ENCODE data around the gene SMKR1. TPM values are rescaled to one million over a fixed set of nuclear protein-coding genes. Genes with fewer than 3 reads are reported as not detected.

SMKR1 gene
- total and polyA plus RNA-seq, 2 experiments from 2014 or later = 2.1 TPM; not detected in 1

DNA sequence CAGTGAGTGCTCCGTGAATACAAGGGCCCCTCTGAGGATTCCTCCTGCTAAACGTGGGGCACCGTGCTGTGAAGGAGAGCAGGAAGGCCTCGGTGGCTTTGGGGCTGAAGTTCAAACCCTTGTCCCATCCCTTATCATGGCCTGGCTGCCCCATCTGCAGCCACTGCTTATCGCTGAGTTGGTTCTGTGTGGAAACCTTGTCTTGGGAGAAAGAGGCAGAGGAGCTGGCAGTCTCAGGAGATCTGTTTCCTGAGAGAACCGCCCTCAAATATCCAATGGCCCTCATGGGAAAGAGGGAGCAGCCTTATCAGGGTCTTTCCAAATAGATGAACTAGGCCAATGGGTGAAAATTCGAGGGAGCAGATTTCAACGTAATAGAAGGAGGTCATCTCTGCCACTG, 57.2 kb downstream of the SMKR1 start:
- no peaks in the 10 kb centered on the region for H3K9me2 ChIP-seq (ENCODE audit: insufficient read depth)
- H3K4me1 Mint-ChIP-seq = peaks cover 34% of the 10 kb centered on the region
- no peak overlapping the region for H3K27ac Mint-ChIP-seq
- ATAC-seq (no peak), DNase-seq (ENCODE audit: low spot score) (no peak)
- H3K4me2 ChIP-seq = no peak overlapping the region
- no peaks in the 10 kb centered on the region for H3K36me3 Mint-ChIP-seq (ENCODE audit: low read depth)
- no peak overlapping the region for H3K4me3 ChIP-seq
- no peak overlapping the region for H3K27ac ChIP-seq (ENCODE audit: low read depth)
- H3K27me3 Mint-ChIP-seq (ENCODE audit: insufficient read depth, low read depth, poor library complexity) = peaks cover 9% of the 10 kb centered on the region
- no peaks in the 10 kb centered on the region for H3K79me2 ChIP-seq (replicated peaks; ENCODE audit: insufficient read depth)
- peak overlapping the region; percentile 72; the same call in 1 of the 2 replicates for H2AFZ ChIP-seq
- no peak overlapping the region for H3K4me3 Mint-ChIP-seq
- H3K36me3 ChIP-seq (ENCODE audit: insufficient read depth) = no peaks in the 10 kb centered on the region
- no peaks in the 10 kb centered on the region for H3K27me3 ChIP-seq (ENCODE audit: insufficient read depth)
- no peak for TF ChIP-seq EZH2phosphoT487 (IDR thresholded peaks at IDR 0.05; ENCODE audit: unreplicated experiment)
- no peak for TF ChIP-seq CREB1 (CRISPR knock-in tag; IDR thresholded peaks at IDR 0.05; ENCODE audit: low read depth)
- TF ChIP-seq, protein P1, sequence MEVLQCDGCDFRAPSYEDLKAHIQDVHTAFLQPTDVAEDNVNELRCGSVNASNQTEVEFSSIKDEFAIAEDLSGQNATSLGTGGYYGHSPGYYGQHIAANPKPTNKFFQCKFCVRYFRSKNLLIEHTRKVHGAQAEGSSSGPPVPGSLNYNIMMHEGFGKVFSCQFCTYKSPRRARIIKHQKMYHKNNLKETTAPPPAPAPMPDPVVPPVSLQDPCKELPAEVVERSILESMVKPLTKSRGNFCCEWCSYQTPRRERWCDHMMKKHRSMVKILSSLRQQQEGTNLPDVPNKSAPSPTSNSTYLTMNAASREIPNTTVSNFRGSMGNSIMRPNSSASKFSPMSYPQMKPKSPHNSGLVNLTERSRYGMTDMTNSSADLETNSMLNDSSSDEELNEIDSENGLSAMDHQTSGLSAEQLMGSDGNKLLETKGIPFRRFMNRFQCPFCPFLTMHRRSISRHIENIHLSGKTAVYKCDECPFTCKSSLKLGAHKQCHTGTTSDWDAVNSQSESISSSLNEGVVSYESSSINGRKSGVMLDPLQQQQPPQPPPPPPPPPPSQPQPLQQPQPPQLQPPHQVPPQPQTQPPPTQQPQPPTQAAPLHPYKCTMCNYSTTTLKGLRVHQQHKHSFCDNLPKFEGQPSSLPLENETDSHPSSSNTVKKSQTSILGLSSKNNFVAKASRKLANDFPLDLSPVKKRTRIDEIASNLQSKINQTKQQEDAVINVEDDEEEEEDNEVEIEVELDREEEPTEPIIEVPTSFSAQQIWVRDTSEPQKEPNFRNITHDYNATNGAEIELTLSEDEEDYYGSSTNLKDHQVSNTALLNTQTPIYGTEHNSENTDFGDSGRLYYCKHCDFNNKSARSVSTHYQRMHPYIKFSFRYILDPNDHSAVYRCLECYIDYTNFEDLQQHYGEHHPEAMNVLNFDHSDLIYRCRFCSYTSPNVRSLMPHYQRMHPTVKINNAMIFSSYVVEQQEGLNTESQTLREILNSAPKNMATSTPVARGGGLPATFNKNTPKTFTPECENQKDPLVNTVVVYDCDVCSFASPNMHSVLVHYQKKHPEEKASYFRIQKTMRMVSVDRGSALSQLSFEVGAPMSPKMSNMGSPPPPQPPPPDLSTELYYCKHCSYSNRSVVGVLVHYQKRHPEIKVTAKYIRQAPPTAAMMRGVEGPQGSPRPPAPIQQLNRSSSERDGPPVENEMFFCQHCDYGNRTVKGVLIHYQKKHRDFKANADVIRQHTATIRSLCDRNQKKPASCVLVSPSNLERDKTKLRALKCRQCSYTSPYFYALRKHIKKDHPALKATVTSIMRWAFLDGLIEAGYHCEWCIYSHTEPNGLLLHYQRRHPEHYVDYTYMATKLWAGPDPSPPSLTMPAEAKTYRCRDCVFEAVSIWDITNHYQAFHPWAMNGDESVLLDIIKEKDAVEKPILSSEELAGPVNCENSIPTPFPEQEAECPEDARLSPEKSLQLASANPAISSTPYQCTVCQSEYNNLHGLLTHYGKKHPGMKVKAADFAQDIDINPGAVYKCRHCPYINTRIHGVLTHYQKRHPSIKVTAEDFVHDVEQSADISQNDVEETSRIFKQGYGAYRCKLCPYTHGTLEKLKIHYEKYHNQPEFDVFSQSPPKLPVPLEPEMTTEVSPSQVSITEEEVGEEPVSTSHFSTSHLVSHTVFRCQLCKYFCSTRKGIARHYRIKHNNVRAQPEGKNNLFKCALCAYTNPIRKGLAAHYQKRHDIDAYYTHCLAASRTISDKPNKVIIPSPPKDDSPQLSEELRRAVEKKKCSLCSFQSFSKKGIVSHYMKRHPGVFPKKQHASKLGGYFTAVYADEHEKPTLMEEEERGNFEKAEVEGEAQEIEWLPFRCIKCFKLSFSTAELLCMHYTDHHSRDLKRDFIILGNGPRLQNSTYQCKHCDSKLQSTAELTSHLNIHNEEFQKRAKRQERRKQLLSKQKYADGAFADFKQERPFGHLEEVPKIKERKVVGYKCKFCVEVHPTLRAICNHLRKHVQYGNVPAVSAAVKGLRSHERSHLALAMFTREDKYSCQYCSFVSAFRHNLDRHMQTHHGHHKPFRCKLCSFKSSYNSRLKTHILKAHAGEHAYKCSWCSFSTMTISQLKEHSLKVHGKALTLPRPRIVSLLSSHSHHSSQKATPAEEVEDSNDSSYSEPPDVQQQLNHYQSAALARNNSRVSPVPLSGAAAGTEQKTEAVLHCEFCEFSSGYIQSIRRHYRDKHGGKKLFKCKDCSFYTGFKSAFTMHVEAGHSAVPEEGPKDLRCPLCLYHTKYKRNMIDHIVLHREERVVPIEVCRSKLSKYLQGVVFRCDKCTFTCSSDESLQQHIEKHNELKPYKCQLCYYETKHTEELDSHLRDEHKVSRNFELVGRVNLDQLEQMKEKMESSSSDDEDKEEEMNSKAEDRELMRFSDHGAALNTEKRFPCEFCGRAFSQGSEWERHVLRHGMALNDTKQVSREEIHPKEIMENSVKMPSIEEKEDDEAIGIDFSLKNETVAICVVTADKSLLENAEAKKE (CRISPR knock-in tag; IDR thresholded peaks at IDR 0.05) = no peak
- TF ChIP-seq JUNB (IDR thresholded peaks at IDR 0.05; ENCODE audit: unreplicated experiment) = no peak
- TF ChIP-seq, protein P2, sequence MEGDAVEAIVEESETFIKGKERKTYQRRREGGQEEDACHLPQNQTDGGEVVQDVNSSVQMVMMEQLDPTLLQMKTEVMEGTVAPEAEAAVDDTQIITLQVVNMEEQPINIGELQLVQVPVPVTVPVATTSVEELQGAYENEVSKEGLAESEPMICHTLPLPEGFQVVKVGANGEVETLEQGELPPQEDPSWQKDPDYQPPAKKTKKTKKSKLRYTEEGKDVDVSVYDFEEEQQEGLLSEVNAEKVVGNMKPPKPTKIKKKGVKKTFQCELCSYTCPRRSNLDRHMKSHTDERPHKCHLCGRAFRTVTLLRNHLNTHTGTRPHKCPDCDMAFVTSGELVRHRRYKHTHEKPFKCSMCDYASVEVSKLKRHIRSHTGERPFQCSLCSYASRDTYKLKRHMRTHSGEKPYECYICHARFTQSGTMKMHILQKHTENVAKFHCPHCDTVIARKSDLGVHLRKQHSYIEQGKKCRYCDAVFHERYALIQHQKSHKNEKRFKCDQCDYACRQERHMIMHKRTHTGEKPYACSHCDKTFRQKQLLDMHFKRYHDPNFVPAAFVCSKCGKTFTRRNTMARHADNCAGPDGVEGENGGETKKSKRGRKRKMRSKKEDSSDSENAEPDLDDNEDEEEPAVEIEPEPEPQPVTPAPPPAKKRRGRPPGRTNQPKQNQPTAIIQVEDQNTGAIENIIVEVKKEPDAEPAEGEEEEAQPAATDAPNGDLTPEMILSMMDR (conservative IDR thresholded peaks at IDR 0.05; ENCODE audit: low read depth in 2 of 2) = no peak
- TF ChIP-seq, protein P3, sequence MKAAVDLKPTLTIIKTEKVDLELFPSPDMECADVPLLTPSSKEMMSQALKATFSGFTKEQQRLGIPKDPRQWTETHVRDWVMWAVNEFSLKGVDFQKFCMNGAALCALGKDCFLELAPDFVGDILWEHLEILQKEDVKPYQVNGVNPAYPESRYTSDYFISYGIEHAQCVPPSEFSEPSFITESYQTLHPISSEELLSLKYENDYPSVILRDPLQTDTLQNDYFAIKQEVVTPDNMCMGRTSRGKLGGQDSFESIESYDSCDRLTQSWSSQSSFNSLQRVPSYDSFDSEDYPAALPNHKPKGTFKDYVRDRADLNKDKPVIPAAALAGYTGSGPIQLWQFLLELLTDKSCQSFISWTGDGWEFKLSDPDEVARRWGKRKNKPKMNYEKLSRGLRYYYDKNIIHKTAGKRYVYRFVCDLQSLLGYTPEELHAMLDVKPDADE (IDR thresholded peaks at IDR 0.05) = no peak
- no peak for TF ChIP-seq STAT1 (IDR thresholded peaks at IDR 0.05; ENCODE audit: unreplicated experiment)
- no peak for TF ChIP-seq EZH2 (IDR thresholded peaks at IDR 0.05; ENCODE audit: low read depth, unreplicated experiment)
- no peak for TF ChIP-seq ZNF331 (CRISPR knock-in tag; IDR thresholded peaks at IDR 0.05; ENCODE audit: low read depth)
- no peak for TF ChIP-seq POLR2AphosphoS5 (IDR thresholded peaks at IDR 0.05; ENCODE audit: low read depth)
- TF ChIP-seq, protein P4, sequence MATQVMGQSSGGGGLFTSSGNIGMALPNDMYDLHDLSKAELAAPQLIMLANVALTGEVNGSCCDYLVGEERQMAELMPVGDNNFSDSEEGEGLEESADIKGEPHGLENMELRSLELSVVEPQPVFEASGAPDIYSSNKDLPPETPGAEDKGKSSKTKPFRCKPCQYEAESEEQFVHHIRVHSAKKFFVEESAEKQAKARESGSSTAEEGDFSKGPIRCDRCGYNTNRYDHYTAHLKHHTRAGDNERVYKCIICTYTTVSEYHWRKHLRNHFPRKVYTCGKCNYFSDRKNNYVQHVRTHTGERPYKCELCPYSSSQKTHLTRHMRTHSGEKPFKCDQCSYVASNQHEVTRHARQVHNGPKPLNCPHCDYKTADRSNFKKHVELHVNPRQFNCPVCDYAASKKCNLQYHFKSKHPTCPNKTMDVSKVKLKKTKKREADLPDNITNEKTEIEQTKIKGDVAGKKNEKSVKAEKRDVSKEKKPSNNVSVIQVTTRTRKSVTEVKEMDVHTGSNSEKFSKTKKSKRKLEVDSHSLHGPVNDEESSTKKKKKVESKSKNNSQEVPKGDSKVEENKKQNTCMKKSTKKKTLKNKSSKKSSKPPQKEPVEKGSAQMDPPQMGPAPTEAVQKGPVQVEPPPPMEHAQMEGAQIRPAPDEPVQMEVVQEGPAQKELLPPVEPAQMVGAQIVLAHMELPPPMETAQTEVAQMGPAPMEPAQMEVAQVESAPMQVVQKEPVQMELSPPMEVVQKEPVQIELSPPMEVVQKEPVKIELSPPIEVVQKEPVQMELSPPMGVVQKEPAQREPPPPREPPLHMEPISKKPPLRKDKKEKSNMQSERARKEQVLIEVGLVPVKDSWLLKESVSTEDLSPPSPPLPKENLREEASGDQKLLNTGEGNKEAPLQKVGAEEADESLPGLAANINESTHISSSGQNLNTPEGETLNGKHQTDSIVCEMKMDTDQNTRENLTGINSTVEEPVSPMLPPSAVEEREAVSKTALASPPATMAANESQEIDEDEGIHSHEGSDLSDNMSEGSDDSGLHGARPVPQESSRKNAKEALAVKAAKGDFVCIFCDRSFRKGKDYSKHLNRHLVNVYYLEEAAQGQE (IDR thresholded peaks at IDR 0.05; ENCODE audit: unreplicated experiment) = no peak
- no peak for TF ChIP-seq ZNF114 (CRISPR knock-in tag; IDR thresholded peaks at IDR 0.05)
- no peaks in the 10 kb centered on the region for H4K20me1 ChIP-seq (replicated peaks; ENCODE audit: insufficient read depth)
- 0 out of 2 replicates have a peak, but pooled peaks cover 3% of the 10 kb centered on the region for H3F3A ChIP-seq (replicated peaks; ENCODE audit: low read depth)
- peaks cover 25% of the 10 kb centered on the region for H3K4me1 ChIP-seq (ENCODE audit: insufficient read depth)
- H3K9me3 Mint-ChIP-seq = no peaks in the 10 kb centered on the region
